SIG-M5 (cell line): ENCODE data around the gene MED8.
"Not testable (repeated sequence)": the region's sequence is repeated elsewhere in the genome, so short reads cannot be mapped to it uniquely, and the experiment has no call there.

Source experiments
- DNase-seq: peaks from one replicate; lab custom pipeline; 2025; lab: John Stamatoyannopoulos, UW

The MED8 gene

DNA sequence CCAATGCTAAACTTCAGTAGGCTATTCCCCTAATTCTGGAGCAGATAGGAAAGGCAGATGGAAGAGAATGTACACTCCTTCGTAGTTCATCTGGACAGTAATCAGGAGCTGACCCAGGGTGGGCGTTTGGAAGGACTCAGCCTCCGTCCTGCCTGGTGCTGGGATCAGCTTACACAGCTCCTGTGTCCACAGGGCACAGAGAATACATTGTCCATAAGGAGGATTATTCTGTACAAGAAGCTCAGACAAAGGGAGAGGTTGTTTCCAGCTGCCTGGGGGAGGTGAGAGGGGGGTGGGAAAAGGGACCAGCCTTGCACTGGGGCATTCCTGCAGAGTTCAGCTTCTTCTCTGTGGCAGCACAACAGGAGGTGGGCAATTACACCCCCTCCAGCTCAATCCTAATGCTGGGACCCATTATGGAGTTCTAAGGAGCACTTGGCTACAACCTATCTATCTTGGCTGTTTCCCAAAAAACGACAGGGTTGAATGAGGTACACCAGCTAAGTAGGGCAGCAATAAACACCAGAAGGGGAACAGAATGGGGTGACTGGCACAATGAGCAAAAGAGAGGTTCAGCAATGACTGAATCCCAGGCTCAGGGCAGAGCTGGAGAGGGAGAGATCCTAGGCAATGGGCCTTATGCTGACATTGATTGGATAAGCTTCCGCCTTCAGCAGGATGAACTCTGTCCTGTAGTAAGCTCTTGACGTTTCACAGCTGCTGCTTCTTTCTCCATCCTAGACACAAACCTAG, 7.4 kb downstream of the MED8 start:
- no peak for DNase-seq

DNA sequence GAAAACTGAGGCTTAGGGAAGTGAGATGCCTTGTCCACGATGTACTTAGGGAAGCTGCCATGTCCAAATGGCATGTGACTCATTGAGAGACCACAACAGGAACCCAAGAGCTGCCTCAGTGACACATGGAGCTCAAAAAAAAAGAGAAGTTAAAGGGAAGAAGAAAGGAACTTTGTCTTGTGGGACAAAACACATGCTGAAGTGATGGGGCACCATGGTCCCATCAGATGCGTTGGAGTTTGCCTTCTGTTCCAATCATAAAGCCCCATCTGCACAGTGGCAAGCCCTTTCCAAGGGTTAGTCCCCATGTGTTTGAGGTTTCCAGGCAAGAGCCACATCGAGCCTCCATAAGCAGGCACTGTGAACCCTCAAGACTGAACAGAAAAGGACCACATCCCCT, 8.0 kb downstream of the MED8 start:
- peak; percentile 16 for DNase-seq

DNA sequence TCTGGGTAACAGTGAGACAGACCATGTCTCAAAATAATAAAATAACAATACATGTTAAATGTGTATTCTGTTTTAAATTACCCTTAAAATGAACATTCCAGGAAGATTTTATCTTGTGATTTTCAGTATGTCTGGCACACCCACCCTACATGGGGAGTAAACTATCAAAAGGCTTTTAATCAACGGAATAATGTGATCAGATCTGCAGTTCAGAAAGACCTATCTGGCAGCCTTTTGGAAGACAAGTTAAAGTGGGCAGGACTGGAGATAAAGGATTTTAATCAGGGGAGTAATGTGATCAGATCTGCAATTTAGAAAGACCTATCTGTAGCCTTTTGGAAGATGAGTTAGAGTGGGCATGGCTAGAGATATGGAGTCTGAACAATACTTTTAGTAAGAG, 10.1 kb downstream of the MED8 start:
- DNase-seq, result no peak

DNA sequence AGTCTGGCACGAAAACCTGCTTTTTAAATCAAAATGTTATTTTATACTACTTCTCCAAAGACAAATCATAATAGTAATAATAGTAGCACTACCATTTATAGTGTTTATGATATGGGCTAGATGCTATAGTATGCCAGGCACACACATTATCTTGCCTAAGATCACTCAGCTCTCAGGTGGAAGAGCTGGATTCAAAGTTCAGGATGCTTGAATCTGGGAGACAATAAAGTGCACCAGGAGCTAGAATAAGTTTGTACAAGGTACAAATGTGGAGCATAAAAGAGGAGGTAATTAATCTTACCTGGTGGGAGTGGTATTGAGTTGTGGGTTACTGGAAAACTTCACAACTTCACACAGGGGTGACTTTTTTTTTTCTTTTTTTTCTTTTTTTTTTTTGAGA, 11.8 kb downstream of the MED8 start:
- no peak for DNase-seq

DNA sequence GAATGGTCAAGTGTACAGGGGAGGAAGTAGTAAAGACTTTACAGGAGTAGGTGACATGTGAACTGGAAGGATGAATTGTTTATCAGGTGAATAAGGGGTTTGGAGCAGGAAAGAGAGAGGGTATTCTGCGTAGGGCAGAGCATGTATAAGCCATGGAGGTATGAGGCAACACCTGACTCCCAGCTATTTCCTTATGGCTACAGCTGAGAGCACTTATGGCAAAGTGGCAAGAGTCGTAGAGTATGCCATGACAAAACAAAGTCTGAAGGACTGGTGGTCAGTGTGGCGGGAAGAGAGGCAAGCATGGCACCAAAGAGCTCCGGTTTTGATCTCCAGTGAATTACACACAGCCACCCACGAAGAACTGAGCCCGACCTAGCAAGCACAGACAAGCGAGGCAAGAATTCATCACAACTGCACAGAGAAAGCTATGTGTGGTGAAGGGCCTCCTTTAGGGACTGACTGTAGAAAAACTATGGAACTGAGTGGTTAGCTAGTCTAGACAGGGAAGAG, 12.8 kb downstream of the MED8 start:
- DNase-seq, result no peak

DNA sequence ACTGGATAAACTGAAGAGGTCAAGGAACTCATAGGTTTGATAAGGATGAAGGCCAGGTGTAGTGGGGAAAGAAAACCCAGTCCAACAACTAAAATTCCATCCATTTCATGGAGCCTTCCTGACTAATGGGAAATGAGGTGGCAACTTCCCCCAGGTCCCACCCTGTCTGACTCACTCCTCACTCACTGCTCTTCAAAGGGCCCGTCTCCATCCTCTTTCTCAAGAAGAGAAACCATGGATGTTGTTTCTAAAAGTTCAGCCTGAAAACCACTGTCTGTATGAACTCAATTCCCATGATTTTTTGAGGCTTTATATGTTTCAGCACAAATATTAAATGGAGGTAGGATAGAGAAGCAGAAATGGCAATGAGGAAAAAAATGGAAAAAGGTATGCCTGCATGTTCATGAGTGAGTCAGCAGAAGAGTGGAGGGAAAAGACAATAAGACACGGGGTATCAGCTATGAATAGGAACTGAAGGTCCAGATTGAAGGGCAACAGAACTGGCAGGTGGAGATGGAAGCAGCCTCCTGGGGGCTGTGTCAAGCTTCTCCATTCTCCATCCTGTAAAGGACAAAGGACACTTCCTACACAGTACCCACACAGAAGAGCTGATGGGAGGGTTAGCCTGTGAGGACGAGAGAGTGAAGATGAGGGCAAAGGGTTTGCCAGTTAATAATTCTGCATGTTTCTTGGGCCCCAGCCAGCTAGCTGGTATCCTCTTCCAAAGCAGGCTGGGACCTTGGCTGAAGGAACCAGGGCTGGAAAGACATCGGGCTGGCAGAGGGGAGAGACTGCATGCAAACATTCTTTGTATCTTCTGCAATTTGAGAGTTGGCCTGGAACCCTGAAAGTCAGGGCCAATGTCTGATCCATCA, 16.3 kb downstream of the MED8 start:
- DNase-seq, result no peak

DNA sequence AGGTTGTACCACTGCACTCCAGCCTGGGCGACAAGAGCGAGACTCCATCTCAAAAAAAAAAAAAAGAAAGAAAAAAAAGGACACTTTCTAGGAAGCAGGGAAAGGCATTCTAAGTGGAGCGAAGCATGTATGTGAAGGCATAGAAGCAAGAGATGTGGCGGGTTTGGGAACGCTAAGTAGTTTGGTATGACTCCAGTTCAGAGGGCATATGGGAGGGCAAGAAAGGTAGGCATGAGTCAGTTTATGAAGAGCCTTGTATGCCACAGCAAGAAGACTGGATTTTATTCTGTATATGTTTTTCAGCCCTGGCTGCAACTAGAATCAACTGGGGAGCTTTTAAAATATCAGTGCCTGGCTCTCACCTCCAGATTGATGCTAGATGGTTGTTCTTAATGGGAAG, 17.4 kb downstream of the MED8 start:
- DNase-seq, result no peak

DNA sequence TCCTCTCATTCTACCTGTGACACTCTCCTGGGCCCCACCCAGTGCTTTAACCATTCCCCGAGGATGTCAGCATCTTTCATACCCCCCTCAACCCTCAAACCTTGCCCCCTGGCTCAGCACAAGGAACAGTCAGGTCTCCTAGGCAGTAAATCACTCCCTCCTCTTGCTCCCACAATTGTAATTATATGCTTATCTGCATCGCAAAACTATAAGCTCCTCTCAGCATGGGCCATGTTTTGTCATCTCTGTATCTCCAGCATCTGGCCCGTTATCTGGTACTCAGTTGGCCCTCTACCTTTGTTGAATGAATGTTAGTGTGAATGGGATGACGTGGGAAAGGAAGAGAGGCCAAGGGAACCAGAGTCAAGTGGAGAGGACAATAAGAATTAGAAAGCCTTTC, 19.0 kb downstream of the MED8 start:
- DNase-seq, result no peak

DNA sequence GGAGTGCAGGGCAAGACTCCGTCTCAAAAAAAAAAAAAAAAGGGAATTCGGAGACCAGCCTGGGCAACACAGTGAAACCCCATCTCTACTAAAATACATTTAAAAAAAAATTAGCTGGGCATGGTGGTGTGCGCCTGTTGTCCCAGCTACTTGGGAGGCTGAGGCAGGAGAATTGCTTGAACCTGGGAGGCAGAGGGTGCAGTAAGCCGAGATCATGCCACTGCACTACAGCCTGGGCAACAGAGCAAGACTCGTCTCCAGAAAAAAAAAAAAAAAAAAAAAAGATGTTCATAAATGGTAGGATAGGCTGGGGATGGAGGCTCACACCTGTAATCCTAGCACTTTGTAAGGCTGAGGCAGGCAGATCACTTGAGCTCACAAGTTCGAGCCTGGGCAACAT, 19.8 kb downstream of the MED8 start:
- DNase-seq, result not testable (repeated sequence)

DNA sequence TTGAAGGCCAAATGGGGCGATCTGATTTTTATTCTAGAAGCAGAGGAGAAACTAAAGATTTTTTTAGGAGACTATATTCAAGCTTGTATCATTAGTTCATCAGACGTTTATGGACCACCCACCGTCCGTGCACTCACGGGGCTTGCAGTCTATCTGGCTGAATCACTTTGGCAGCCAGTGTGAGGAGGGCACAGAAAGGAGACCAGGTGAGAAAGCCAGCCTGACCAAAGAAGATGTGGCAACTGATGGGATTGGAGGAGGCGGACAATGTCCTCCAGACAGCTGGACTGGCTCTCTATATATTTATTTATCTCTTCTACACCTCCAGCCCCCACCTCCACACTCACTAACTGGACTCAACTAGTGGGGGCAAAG, 21.0 kb downstream of the MED8 start:
- DNase-seq, result no peak

DNA sequence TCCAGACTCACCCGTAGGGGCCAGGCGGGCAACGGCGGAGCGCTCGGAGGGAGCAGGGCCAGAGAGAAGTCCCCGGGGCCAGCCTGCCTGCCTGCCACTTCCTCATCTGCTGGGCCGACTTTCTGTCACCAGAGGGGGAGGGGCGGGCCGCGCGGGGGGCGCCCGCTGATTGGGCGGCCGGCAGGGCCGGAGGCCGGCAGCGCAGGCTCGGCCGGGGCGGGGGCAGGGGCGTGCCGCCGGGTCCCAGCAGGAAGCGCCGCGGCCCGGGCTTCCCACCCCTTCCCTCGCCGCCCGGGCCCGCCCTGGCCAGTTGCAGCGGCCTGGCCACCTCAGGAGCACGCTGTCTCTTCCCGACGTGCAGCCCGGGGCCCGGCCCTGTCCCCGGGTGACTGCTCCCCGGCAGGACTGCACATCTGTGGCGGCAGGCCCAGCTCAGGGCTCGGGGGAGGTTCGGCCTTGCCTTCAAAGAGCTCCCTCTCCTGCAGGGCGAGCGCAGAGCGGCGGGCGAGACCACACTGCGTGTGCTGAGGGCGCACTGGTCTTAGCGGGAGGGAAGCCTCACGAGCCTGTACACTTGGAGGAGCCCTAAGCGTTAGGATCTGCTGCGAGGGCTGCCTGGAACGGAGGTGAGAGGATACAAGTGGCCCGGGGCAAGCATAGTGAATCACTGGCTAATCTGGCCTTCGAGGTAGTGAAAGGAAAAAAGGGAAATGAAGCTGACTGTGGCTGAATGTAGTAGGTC, 21.5 kb downstream of the MED8 start, which contains the start of gene ELOVL1:
TSS of gene ELOVL1 (minus strand) at position 108 of the 742 bp plus-strand sequence. CDS start 2,402 bp downstream, outside the sequence.
- DNase-seq, result peak; percentile 62

DNA sequence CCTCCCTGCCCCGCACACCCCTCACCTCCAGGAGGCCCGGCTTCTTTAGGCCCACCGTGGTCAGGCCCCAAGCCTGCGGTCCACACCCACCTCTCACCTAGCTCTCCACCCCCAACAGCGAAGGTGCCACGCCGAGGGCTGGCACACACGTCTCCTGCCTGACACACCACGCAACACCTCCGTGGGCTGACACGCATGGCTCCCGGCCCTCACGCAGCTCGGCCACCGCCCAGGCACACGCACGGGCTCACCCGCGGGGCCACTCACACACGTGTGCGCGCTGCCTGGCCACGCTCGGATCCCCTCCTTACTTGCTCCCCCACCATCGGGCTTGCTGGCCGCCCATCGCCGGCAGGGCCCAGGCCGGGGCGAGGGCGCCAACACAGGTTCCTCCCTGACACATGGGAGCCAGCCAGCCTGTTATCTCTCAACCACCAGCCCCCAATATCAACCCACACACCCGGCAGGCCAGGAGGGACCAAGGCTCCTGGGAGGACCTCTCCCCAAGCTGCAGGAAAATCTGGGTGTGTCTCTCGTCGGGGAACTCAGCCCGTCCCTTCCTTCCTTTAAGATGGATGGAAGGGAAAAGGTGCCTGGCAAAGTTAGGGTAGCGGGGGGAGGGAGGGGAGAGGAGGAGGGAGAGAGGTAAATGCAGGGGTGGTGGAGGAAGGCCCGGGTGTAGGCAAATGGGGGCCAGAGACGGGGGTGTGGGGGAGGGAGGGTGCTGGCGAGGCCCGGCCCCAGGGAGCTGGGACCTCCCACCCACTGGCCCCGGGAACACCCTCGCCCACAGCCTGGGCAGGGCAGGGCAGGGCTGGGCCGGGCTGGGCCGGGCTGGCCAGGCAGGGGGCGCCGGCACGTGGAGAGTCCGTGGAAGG, 22.3 kb downstream of the MED8 start:
- no peak for DNase-seq

DNA sequence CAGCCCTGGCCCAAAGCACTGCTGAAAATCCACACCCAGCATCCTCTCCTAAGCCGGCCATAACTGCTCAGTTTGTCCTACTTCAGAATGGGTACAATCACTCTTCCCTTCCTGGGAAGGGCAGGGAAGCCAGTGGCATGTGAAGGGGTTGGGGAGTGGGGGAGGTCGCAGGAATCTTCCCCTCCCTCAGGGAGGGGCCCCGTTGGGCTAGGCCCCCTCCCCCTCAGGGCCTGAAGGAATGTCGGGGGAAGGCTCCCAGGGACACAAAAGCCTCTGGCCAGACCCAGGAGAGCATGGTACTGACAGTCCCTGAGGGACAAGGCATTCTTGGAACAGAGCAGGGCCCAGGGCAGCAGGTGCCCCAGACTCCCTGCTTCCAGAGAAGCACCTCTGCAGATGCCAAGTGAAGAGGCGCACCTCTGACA, 23.0 kb downstream of the MED8 start:
- no peak for DNase-seq

DNA sequence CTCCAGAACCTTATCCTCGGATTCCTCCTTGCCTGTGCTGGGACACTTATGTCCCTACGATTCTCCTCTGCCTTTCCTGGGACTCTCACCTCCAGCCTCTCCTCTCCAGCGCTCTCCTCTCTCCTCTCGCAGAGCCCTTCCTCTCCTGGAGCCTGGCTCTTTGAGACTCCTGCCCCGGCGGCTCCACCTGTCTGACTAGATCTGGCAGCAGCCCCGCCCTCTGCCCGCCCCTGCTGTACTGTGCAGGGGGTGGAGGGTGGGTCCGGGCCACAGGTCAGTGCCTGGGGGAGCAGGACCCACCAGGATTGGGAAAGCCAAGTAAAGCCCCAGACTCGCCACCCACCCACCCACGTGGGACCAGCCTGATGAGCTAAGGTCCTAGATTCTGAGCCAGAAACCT, 23.4 kb downstream of the MED8 start:
- DNase-seq, result no peak

DNA sequence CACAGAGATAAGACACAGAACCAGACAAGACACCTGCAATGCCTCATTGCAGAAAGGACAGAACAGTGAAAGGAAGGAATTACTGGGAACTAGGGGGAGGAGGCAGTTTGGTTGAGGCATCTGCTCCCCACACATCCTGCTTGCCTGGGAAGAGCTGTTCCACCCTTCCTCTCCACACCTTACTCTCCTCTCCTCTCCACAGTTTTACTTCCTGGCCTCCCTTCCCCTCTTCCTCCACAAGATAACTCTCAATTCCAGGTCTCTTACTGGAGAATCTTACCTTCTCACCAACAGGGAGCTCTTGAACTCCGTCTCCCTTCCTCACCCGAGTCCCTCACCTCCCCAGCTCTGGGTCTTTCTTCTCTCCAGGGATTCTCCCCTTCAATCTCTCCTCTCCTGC, 23.9 kb downstream of the MED8 start:
- no peak for DNase-seq

DNA sequence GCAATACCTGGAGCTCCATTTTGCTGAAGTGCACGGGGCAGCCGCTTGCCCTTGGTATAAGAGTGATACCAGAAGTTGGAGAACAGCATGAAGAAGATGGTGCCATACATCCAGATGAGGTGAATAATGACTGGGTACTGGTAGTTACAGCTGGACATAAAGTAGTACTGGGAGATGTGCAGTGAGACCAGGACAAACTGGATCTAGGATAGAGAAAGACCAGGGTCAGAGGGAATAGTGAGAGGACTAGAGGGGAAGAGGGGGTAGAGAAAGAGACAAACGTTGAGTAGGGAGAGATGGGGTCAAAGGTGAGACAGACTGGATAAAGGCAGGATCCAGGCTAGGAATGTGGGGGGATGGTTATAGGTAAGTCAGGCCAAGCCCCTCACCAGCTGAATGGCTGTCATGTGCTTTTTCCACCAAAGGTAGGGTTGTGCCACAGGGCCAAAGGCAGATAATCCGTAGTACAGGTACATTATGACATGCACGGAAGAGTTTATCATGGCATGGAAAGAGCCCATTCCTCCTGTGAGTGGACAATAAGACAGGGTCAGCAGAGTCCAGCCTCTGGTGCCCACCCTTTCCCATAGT, 25.6 kb downstream of the MED8 start:
- DNase-seq, result no peak

DNA sequence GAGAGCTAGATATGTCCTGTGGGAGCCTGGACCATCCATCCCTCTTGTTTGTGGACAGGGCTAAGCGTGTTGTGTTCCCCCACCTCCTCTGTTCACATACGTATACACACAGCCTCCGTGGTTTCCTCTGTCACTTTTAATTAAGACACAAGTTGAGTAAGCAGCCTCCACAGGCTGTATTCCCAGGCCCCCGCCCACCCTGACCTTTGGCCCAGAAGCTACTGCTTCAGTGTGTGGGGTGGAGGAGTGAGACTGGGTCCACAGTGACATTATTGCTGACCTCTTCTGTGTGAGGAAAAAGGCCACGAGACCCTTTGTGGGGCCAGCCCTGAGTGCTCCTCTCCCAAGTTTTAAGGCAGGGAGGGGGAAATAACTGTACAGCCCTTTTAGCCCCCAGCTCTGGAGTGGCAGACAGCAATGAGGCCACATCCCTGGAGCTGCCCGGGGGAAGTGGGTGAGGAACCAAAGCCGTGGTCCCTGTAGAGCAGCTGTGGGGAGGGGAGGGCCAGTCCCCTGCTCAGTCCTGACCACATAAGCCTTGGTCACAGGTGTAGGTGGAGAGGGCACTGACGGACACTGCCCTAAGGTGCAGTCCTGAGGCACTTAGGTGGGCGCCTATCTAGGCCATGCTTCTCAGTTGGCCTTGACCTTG, 26.2 kb downstream of the MED8 start:
- DNase-seq, result no peak

DNA sequence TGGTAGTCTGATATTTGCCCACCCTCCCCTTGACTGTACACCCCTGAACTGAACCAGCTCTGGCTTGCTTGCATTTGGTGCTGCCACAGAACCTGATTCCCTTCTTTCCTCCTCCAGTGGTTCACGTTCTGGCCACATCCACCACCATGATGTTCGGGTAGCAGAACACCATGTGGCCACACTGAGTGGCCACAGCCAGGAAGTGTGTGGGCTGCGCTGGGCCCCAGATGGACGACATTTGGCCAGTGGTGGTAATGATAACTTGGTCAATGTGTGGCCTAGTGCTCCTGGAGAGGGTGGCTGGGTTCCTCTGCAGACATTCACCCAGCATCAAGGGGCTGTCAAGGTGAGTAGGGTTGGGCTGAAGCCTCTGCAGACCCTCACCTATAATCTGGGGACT, 29.0 kb downstream of the MED8 start:
- DNase-seq, result no peak

DNA sequence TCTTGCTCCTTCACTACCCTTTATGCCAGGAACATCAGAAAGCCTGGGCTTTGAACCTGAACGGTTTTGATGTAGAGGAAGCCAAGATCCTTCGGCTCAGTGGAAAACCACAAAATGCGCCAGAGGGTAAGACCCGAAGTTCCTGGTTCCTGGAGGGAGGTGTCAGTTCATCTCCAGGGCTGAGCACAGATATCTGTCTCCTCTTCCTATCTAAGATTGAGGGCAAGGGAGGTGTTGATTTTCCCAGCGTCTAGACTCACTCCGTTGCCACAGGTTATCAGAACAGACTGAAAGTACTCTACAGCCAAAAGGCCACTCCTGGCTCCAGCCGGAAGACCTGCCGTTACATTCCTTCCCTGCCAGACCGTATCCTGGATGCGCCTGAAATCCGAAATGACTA, 29.9 kb downstream of the MED8 start:
- DNase-seq, result no peak
